Activated B cell treated with CpG ODN at 0.5 μM for 24 hours (primary cell): ENCODE results near the gene ZNF750. TPM values are rescaled to one million over a fixed set of nuclear protein-coding genes. Genes with fewer than 3 reads are reported as not detected.

Experiments used
- ATAC-seq: fragments of 200-7000 bp; cut with Tn5 transposase; one replicate; pipeline ENCODE4 v1.10.0; 2021; ENCODE audit warnings: low read depth, mild to moderate bottlenecking, moderate library complexity
- CTCF ChIA-PET: fragments of 350-600 bp; sonication (Branson Sonifier 250); formaldehyde crosslinking; loops from one replicate; lab custom pipeline; 2021; ENCODE audit warnings: antibody characterized with exemption; lab: Charles Lee
- POLR2A ChIA-PET: fragments of 350-600 bp; sonication (Branson Sonifier 250); formaldehyde crosslinking; loops from one replicate; lab custom pipeline; 2021; ENCODE audit warnings: antibody characterized with exemption; lab: Charles Lee
- DNase-seq: peaks from one replicate; pipeline ENCODE4 v3.0.0; 2022
- H3K27ac Mint-ChIP-seq: one replicate; pipeline ENCODE4 v1.8.0; 2020; ENCODE audit warnings: mixed read lengths
- H3K27me3 Mint-ChIP-seq: one replicate; pipeline ENCODE4 v1.8.0; 2021; ENCODE audit warnings: mixed read lengths
- H3K36me3 Mint-ChIP-seq: one replicate; pipeline ENCODE4 v1.8.0; 2021; ENCODE audit warnings: low read depth, mixed read lengths
- H3K4me1 Mint-ChIP-seq: one replicate; pipeline ENCODE4 v1.8.0; 2021; ENCODE audit warnings: mixed read lengths
- H3K4me3 Mint-ChIP-seq: one replicate; pipeline ENCODE4 v1.8.0; 2020; ENCODE audit warnings: mild to moderate bottlenecking, mixed read lengths
- H3K9me3 Mint-ChIP-seq: one replicate; pipeline ENCODE4 v1.8.0; 2020; ENCODE audit warnings: mixed read lengths
- CTCF ChIP-seq: fragments of 200-600 bp; IDR thresholded peaks from one replicate; pipeline ENCODE4 v1.8.0; 2022; ENCODE audit warnings: antibody characterized with exemption, mild to moderate bottlenecking
- intact Hi-C: fragments of 100-400 bp; cut with micrococcal nuclease; formaldehyde crosslinking; loops from one replicate; pipeline ENCODE4 v1.15.1; 2024
- total RNA-seq: library from RNA; stranded (reverse); gene quantifications from 2 replicates; pipeline ENCODE4 v1.2.3, GENCODE V29; 2022

Gene ZNF750
- total RNA-seq, 1 donor from 2014 or later = not detected

GRCh38 chr17:82856361-82856760, 16.5 kb upstream of the ZNF750 start:
- no peak for ATAC-seq
- no peak for TF ChIP-seq CTCF
- ChIA-PET POLR2A (no interaction called here), CTCF (no interaction called here)
- peaks cover 8% of the 10 kb centered on the region for H3K36me3 Mint-ChIP-seq
- H3K27ac Mint-ChIP-seq = no peak overlapping the region
- H3K4me1 Mint-ChIP-seq = peaks cover 26% of the 10 kb centered on the region
- no peak for DNase-seq
- intact Hi-C loops = no loop called here
- H3K4me3 Mint-ChIP-seq = no peak overlapping the region
- no peaks in the 10 kb centered on the region for H3K9me3 Mint-ChIP-seq
- H3K27me3 Mint-ChIP-seq = no peaks in the 10 kb centered on the region

- Mint-ChIP-seq H3K27ac (no peak overlapping the region), H3K27me3 (no peaks in the 10 kb centered on the region), H3K36me3 (peaks cover 8% of the 10 kb centered on the region), H3K4me3 (no peak overlapping the region), H3K4me1 (peaks cover 13% of the 10 kb centered on the region), H3K9me3 (no peaks in the 10 kb centered on the region)
- intact Hi-C loops = no loop called here
- no peak for DNase-seq
- no peak for ATAC-seq
- TF ChIP-seq CTCF = no peak
- CTCF ChIA-PET = no interaction called here
- POLR2A ChIA-PET = interaction anchor here (1.7 kb wide), 1 partner anchor 10 kb away, joined by 5 read pairs; no protein-coding TSS in a partner anchor
Observed at GRCh38 chr17:82854226-82854625, 14.4 kb upstream of the ZNF750 start.

GRCh38 chr17:82851381-82851780, 11.6 kb upstream of the ZNF750 start:
- Mint-ChIP-seq H3K4me3 (no peak overlapping the region), H3K36me3 (peaks cover 7% of the 10 kb centered on the region), H3K9me3 (no peaks in the 10 kb centered on the region), H3K27me3 (no peaks in the 10 kb centered on the region), H3K4me1 (peaks cover 15% of the 10 kb centered on the region), H3K27ac (no peak overlapping the region)
- intact Hi-C loops = no loop called here
- CTCF ChIA-PET = interaction anchor here (1.2 kb wide), 1 partner anchor 70 kb away, joined by 3 read pairs; no protein-coding TSS in a partner anchor
- ATAC-seq (no peak), DNase-seq (no peak)
- TF ChIP-seq CTCF = no peak
- POLR2A ChIA-PET = no interaction called here

GRCh38 chr17:82849076-82849945, 9.5 kb upstream of the ZNF750 start:
- CTCF ChIA-PET = no interaction called here
- Mint-ChIP-seq H3K4me3 (no peak overlapping the region), H3K36me3 (peaks cover 6% of the 10 kb centered on the region), H3K27me3 (no peaks in the 10 kb centered on the region), H3K9me3 (no peaks in the 10 kb centered on the region), H3K27ac (peak overlapping the region; percentile 27), H3K4me1 (peaks cover 15% of the 10 kb centered on the region)
- ATAC-seq = no peak
- no peak for DNase-seq
- POLR2A ChIA-PET = interaction anchor here (0.7 kb wide), 1 partner anchor 1142 kb away, joined by 5 read pairs; no protein-coding TSS in a partner anchor
- intact Hi-C loops = loop anchor here (2.0 kb wide), 1 partner anchor 21 kb away; no protein-coding TSS in a partner anchor
- no peak for TF ChIP-seq CTCF

GRCh38 chr17:82848022-82848592, 8.3 kb upstream of the ZNF750 start:
- ATAC-seq (no peak), DNase-seq (no peak)
- Mint-ChIP-seq H3K27ac (no peak overlapping the region), H3K9me3 (no peaks in the 10 kb centered on the region), H3K4me3 (no peak overlapping the region), H3K27me3 (no peaks in the 10 kb centered on the region), H3K4me1 (peaks cover 15% of the 10 kb centered on the region), H3K36me3 (peaks cover 2% of the 10 kb centered on the region)
- TF ChIP-seq CTCF = no peak
- intact Hi-C loops = loop anchor here (2.0 kb wide), 1 partner anchor 23 kb away; no protein-coding TSS in a partner anchor
- ChIA-PET POLR2A (interaction anchor here (1.2 kb wide), 1 partner anchor 14 kb away, joined by 11 read pairs; no protein-coding TSS in a partner anchor), CTCF (no interaction called here)
